Gastrocnemius medialis (tissue), 4 donors: ENCODE data around the gene SSTR5. TPM values are rescaled to one million over a fixed set of nuclear protein-coding genes. Genes with fewer than 3 reads are reported as not detected.

Source experiments
- ATAC-seq, 2 donors: fragments of 150-250 bp; one replicate each; pipeline ENCODE4 v1.9.1; 2016
- DNase-seq, 2 donors: peaks; one replicate each; pipeline ENCODE4 v3.0.0-alpha.2; 2019
- H3K27ac ChIP-seq, 4 donors: fragments of 200-600 bp; sonication (generic); 1 replicate in 1 of 4; 2 replicates in 3 of 4; pipeline ENCODE4 v1.5.1; 2016 to 2018; ENCODE audit warnings: mild to moderate bottlenecking in 2 of 4, moderate library complexity in 1 of 4
- H3K27me3 ChIP-seq, 3 donors: fragments of 200-600 bp; sonication (generic) in 2 of 3; 1 replicate in 1 of 3; 2 replicates in 2 of 3; pipeline versions ENCODE4 v1.5.1 to v1.6.0; 2016 to 2019; ENCODE audit warnings: mild to moderate bottlenecking in 1 of 3, moderate library complexity in 1 of 3
- H3K36me3 ChIP-seq, 2 donors: fragments of 200-600 bp; sonication (generic) in 1 of 2; one replicate each; pipeline ENCODE4 v1.5.1; 2017 to 2018
- H3K4me1 ChIP-seq, 2 donors: fragments of 200-600 bp; sonication (generic) in 1 of 2; one replicate each; pipeline ENCODE4 v1.5.1; 2016 to 2017; ENCODE audit warnings: mild to moderate bottlenecking in 2 of 2
- H3K4me3 ChIP-seq, 4 donors: fragments of 200-600 bp; sonication (generic) in 3 of 4; 1 replicate in 1 of 4; 2 replicates in 3 of 4; pipeline ENCODE4 v1.5.1; 2016 to 2019; ENCODE audit warnings: mild to moderate bottlenecking in 2 of 4
- H3K9me3 ChIP-seq, 3 donors: fragments of 200-600 bp; sonication (generic) in 2 of 3; 1 replicate in 1 of 3; 2 replicates in 2 of 3; pipeline ENCODE4 v1.5.1; 2016 to 2019
- CTCF ChIP-seq, 5 experiments: fragments of 450-650 bp in 3 of 5; fragments of 200-600 bp in 2 of 5; sonication (generic) in 2 of 5; IDR thresholded peaks in 4 of 5; conservative IDR thresholded peaks in 1 of 5; 1 replicate in 4 of 5; 2 replicates in 1 of 5; pipeline ENCODE4 v1.5.1; 2016 to 2019; ENCODE audit warnings: antibody characterized with exemption in 5 of 5, mild to moderate bottlenecking in 3 of 5, moderate library complexity in 3 of 5
- POLR2A ChIP-seq, 2 donors: fragments of 450-650 bp; IDR thresholded peaks; one replicate each; pipeline ENCODE4 v1.6.1; 2017; ENCODE audit warnings: antibody characterized with exemption in 2 of 2, mild to moderate bottlenecking in 2 of 2, moderate library complexity in 2 of 2
- in situ Hi-C, 4 donors: fragments of 200-750 bp; cut with MboI; loops; one replicate each; pipeline versions ENCODE4 v1.15.0 to v1.8.0; 2017; ENCODE audit warnings: low sequenced_read_pairs in 4 of 4
- intact Hi-C: fragments of 100-400 bp; cut with DNase I; formaldehyde crosslinking; loops from one replicate; pipeline ENCODE4 v1.15.1; 2023; ENCODE audit warnings: low total_unique reads
- total RNA-seq, 4 donors: library from RNA; depleted of rRNA; stranded (reverse); fragments of >200 nt; gene quantifications; one replicate each; pipeline versions ENCODE4 v1.1.0 to v1.2.3, GENCODE V29; 2016

SSTR5 gene
- total RNA-seq, 4 donors from 2014 or later: 0.24 to 1.3 (median 0.33) TPM; not detected in 1

- intact Hi-C loops (no loop called here), in situ Hi-C loops (no loop called here)
- TF ChIP-seq POLR2A (IDR thresholded peaks at IDR 0.05): no peak
- TF ChIP-seq CTCF (IDR thresholded peaks at IDR 0.05 in 4 of 5, conservative IDR thresholded peaks at IDR 0.05 in 1 of 5): no peak
- Histone ChIP-seq H3K27me3 (peaks cover 19 to 27% (median 25%) of the 10 kb centered on the region in 3 donors), H3K9me3 (no peaks in the 10 kb centered on the region), H3K4me1 (no peaks in the 10 kb centered on the region), H3K27ac (no peak overlapping the region), H3K4me3 (no peak overlapping the region), H3K36me3 (no peaks in the 10 kb centered on the region)
- DNase-seq (no peak), ATAC-seq (no peak)
Measured at GRCh38 chr16:1029259-1029545, 43.3 kb upstream of the SSTR5 start.

DNA sequence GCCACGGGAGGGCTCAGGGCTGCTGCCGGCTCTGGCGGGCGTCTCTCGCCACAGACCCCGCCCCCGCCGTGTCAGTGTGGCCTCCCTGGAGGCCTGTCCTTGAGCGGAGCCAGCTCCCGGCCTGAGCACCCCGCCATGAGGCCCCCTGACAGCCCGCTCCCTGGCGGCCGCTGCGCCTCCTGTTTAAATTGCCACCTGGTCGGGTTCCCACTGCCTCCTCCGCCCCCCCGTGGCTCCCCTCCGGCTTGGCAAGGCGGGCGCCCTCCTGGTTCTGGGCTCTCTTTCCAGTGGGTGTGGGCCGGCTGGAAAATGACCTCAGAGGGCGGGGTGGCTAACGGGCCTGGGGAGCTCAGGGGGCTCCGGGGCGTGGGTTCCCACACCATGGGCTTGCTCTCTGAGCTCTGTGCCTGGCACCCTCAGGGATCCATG, 42.1 kb upstream of the SSTR5 start:
- H3K4me1 ChIP-seq: no peaks in the 10 kb centered on the region
- no peak overlapping the region for H3K4me3 ChIP-seq
- no peak for ATAC-seq
- H3K36me3 ChIP-seq: no peaks in the 10 kb centered on the region
- H3K27ac ChIP-seq: no peak overlapping the region
- no peak for DNase-seq
- no peaks in the 10 kb centered on the region for H3K9me3 ChIP-seq
- in situ Hi-C loops: no loop called here
- peaks cover 19 to 25% (median 20%) of the 10 kb centered on the region in 3 donors for H3K27me3 ChIP-seq
- intact Hi-C loops: no loop called here
- TF ChIP-seq POLR2A (IDR thresholded peaks at IDR 0.05) (no peak), CTCF (IDR thresholded peaks at IDR 0.05 in 4 of 5, conservative IDR thresholded peaks at IDR 0.05 in 1 of 5) (no peak)

- Histone ChIP-seq H3K27me3 (peaks cover 21 to 37% (median 25%) of the 10 kb centered on the region in 3 donors), H3K4me3 (no peak overlapping the region), H3K27ac (no peak overlapping the region), H3K4me1 (no peaks in the 10 kb centered on the region), H3K9me3 (no peaks in the 10 kb centered on the region), H3K36me3 (no peaks in the 10 kb centered on the region)
- DNase-seq (no peak), ATAC-seq (no peak)
- intact Hi-C loops (no loop called here), in situ Hi-C loops (no loop called here)
- TF ChIP-seq CTCF (IDR thresholded peaks at IDR 0.05 in 4 of 5, conservative IDR thresholded peaks at IDR 0.05 in 1 of 5) (no peak), POLR2A (IDR thresholded peaks at IDR 0.05) (no peak)
Measured at GRCh38 chr16:1031666-1032065, 40.9 kb upstream of the SSTR5 start.

DNA sequence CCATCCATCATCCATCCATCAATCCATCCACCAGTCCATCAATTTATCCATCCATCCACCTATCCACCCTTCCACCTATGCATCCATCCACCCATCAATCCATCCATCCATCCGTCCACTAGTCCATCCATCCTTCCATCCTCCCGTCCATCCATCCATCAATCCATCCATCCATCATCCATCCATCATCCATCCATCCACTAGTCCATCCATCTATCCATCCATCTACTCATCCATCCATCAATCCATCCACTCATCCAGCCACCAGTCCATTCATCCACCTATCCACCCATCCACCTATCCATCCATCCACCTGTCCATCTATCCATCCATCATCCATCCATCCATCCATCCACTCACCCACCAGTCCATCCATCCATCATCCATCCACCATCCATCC, 39.9 kb upstream of the SSTR5 start:
- intact Hi-C loops (no loop called here), in situ Hi-C loops (no loop called here)
- TF ChIP-seq POLR2A (IDR thresholded peaks at IDR 0.05): no peak
- no peak for TF ChIP-seq CTCF (IDR thresholded peaks at IDR 0.05 in 4 of 5, conservative IDR thresholded peaks at IDR 0.05 in 1 of 5)
- H3K4me1 ChIP-seq: no peaks in the 10 kb centered on the region
- H3K27ac ChIP-seq: no peak overlapping the region
- no peaks in the 10 kb centered on the region for H3K9me3 ChIP-seq
- H3K27me3 ChIP-seq: peaks cover 25 to 47% (median 32%) of the 10 kb centered on the region in 3 donors
- ATAC-seq: no peak
- no peak for DNase-seq
- H3K4me3 ChIP-seq: no peak overlapping the region
- H3K36me3 ChIP-seq: no peaks in the 10 kb centered on the region

GRCh38 chr16:1033128-1033679, 39.3 kb upstream of the SSTR5 start:
- in situ Hi-C loops: no loop called here
- Histone ChIP-seq H3K27me3 (peaks cover 25 to 51% (median 33%) of the 10 kb centered on the region in 3 donors), H3K4me1 (no peaks in the 10 kb centered on the region), H3K27ac (no peak overlapping the region), H3K4me3 (no peak overlapping the region), H3K9me3 (no peaks in the 10 kb centered on the region), H3K36me3 (no peaks in the 10 kb centered on the region)
- intact Hi-C loops: no loop called here
- ATAC-seq (no peak), DNase-seq (no peak)
- TF ChIP-seq POLR2A (IDR thresholded peaks at IDR 0.05) (no peak), CTCF (IDR thresholded peaks at IDR 0.05 in 4 of 5, conservative IDR thresholded peaks at IDR 0.05 in 1 of 5) (no peak)
